Ecto neural progenitor cell (in vitro differentiated cells): Measurements from ENCODE around the gene SDK1.

Experiments used
- DNase-seq: peaks from one replicate; pipeline ENCODE4 v3.0.0-alpha.2; 2018; ENCODE audit warnings: low spot score

SDK1 gene

DNA sequence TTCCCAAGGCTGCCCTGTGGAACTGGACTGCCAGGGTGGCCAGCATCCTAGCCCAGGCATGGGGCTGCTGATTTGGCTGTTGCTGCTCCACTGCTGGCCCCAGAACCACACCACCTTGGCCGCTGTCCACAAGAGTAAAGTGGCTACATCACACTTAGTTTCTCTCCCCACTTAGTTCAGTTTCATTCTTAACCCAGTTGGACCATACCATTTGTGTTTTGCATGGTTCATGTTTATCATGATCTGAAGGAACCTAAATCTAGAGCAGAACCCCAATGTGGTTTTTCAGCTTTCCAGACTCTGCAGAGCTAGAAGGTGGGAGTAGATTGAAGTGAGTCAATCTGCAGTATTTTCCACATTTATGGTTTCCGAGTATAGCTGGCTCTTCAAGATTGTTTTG lies 32.8 kb downstream of the SDK1 start:
- no peak for DNase-seq

DNA sequence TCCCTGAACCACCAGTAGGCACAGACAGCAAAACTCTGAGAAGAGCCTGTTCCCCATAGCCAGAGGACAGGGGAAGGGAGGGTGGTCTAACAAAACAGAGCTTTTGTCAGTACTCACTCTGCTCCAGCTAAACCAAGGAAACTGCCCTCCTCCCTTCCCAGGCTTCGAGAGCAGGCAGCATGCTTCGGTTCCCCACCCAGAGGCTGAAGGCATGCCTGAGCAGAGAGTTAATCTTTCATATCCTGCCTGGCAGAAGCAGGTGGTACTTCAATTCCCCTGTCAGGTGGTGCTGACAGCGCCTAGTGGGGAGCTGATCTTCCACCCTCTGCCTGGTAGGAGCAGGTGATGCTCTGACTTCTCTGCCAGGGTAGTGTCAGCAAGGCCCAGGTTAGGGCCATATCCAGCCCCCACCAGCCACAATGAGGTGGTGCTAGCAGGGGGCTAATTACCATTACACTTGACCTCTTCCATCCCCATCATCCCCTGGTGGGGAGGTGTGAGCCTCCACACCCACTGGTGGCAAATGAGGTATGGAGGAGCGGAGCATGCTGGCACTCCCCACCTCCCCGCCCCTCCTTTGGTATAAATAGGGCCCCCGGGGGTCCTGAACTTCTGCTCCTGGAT lies 35.1 kb downstream of the SDK1 start:
- no peak for DNase-seq

DNA sequence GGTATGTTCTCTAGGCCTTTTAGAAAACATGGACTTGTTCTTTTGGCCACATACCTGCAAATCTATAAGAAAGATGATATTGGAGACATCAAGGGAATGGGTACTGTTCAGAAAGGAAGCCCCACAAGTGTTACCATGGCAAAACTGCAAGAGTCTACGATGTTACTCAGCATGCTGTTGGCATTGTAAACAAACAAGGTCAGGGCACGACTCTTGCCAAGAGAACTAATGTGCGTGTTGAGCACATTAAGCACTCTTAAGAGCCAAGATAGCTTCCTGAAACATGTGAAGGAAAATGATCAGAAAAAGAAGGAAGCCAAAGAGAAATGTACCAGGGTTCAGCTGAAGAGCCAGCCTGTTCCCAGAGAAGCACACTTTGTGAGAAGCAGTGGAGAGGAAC lies 37.1 kb downstream of the SDK1 start:
- DNase-seq, result no peak

DNA sequence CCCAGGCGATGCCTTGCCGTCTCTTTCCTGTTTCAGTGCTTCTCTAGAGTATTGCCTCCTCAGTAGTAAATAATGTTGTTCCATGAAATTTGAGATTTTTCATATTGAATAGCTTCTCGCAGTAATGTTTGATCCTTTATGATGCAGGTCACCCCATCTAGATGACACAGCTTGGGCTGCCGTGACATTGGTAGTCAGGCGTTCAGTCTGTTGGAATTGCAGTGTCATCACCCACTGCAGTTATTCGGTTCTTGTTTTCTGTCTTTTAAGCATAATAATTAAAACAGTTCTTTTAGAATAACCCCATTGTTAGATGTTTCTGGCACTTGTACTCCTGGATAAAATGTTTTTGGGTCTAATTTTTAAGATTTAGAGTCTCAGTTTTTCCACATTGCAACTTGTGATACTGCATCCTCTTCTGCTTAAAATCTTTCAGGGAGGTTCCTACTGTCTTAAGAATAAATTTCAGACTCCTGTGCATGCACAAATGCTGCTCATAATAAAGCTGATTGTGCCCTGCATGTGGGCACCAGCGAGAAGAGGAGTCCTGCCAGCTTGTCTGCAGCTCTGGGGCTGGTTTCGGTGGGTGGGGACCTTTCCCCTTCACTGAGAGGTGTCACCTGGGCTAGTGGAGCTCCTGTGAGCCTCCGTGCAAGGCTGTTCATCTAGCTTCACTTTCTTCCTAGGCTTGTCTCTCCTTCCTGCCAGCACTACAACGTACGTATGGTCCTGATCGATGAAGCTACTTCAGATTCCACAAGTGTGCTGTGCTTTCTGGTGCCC lies 44.8 kb downstream of the SDK1 start:
- DNase-seq, result no peak

- no peak for DNase-seq
These were observed 48.1 kb downstream of the SDK1 start for GRCh38 chr7:3349126-3349525.

DNA sequence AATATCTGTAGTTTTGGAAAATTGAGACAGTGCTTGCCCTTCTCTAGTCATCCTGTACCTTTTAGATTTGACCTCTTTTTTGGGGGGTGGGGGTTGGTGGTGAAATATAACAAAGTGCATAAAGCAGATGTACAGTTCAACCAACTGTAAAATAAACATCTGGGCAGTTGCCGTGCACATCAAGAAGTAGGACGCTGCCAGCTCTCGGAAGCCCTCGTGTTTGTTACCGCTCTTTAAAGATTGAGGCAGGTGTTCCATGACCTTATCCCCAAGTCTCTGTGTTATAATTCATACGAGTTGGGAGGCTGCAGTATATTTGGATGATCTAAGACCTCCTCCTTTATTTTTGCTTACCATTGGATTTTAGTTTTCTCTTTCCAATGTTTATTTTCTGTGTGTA lies 55.1 kb downstream of the SDK1 start:
- no peak for DNase-seq

DNA sequence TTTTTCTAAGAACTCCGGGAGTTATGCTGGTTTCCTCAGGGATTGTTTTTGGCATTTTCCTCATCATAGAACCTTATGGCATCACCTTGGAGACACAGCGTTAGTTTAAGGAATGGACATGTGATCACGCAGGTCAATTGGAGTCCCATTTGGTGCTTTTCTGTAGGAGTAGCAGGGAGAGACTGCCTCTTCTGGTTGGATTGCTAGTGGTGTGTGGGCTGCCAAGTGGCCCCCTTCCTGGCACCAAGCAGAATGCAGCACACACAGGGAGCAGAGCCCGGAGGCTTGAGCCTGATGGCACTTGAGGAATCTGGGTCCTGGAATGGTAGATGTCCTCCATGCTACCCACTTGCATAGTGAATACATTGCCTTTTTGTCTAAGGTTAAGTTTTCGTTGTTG lies 57.9 kb downstream of the SDK1 start:
- no peak for DNase-seq

DNA sequence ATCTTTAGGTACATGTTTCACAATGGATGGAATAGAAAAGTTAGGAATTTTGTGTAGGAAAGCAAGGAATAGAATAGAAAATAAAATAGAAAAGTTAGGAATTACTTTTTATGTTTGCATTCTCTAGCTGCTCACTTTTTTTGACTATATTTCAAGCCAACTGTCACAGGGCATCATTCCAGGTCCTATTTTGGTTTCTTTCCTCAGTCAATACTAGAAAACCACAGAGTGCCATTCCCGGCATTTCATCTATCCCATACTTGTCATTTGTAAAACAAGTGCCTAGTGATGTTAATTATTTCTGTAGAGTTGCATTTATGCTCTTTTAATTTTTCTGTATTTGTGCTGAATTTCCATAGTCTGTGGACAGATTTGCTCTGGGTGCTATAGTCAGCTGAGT lies 66.2 kb downstream of the SDK1 start:
- DNase-seq, result no peak

DNA sequence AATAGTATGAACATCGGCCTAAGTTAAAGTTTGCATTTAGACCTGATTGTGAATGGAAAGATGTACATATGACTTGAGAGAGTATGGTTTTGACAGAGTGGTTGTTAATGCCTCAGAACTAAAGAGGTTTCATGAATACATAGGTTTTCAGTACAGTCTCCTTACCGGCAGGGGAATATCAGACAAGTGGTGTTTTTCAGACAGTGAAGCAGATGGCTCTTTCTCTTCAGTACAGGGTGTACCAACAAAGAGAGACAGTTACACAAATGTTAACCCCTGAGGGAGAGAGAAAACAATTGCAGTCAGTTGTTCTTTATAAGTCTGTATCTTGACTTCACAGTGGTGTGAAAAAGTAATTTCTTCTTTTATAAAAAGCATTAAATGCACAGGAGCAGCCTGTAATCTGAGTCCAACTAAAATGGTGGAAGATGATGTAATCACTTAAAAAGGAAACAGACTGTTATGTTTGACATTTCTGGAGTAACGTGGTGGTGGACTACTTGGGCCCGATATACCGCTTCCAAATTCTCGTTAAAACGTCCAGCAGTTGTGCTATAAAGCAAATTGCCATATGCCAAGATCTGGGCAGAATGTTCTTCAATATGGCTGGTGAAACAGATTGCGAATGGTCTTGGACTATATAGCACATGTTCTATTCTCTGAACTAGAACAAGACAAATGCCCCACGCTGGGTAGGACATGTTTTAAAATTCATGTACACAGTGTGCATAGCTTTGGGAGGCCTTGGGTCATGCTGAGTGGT lies 69.2 kb downstream of the SDK1 start:
- no peak for DNase-seq

DNA sequence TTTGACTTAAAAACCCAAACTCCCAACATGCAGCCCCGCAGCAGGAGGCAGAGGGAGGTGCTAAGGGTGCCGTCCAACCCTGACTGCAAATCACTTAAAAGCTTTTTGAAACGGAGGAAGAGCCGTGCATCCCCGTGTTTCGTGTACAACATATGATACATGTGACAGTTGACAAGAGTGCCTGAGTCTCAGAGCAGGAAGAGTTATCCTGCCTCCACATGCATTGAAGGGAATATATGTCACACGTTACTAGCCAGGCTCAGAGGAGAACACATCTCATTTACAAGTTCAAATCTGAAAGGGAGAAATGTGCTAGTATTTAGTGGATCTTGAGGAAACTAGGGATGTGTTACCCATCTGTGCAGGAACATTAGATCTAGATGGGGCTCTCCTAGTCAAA lies 69.9 kb downstream of the SDK1 start:
- no peak for DNase-seq

- DNase-seq, result no peak
These were observed 70.5 kb downstream of the SDK1 start for GRCh38 chr7:3371601-3372000.

DNA sequence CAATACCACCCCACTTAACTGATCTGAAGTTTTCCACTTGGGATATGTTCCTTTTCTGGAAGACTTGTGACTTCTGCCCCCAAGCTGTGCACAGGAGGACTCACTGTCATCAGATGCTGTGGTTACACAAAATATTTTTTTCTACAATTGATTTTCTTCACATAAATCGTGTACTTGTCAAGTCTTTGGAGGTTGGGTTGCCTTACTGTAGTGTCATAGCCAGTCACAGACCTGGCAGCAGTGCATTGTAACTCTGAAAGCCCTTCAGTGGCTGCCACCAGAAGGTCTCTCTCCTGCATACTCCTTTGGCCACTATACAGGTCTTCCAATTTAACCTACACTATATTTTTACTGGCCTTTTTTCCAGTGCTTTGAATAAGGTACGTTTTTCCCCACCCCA lies 73.2 kb downstream of the SDK1 start:
- no peak for DNase-seq

DNA sequence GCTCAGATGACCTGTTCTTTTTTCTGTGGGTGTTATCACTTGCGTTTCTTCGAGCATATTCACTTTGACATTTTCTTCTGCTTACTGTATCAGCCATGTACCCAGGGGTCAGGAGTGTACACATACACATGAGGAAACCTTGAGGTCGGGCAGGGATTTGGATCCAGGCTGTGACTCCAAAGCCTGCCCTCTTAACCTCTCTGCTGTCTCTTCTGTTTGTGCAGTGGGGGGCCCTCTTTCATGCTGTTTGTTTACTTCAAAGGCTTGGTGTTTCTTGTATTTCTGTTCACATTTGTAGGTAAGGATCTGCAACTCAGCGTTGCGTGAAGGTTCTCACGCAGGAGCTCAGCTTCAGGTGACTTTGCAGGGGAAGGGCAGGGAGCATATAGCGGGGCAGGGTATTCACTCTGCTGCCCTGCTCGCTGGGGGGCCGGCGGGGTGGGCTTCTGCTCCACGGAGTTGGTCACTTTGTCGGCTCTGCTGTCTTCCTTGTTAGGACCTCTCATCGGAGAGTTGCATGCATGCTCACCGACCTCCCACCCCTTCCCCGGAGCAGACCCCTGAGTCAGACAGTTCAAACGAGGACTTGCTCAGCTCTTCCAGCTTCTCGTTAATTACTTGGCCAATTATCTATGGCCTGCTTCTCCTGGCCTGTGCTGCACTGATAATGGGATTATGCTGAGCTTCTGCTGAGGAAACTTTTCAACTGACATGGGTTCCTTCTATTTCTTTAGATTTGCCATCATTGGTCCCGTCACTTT lies 77.5 kb downstream of the SDK1 start:
- DNase-seq, result no peak

GRCh38 chr7:3380034-3380433 lies 79.0 kb downstream of the SDK1 start:
- DNase-seq, result no peak

- DNase-seq, result no peak
These were observed 80.0 kb downstream of the SDK1 start for GRCh38 chr7:3380886-3381685.

DNA sequence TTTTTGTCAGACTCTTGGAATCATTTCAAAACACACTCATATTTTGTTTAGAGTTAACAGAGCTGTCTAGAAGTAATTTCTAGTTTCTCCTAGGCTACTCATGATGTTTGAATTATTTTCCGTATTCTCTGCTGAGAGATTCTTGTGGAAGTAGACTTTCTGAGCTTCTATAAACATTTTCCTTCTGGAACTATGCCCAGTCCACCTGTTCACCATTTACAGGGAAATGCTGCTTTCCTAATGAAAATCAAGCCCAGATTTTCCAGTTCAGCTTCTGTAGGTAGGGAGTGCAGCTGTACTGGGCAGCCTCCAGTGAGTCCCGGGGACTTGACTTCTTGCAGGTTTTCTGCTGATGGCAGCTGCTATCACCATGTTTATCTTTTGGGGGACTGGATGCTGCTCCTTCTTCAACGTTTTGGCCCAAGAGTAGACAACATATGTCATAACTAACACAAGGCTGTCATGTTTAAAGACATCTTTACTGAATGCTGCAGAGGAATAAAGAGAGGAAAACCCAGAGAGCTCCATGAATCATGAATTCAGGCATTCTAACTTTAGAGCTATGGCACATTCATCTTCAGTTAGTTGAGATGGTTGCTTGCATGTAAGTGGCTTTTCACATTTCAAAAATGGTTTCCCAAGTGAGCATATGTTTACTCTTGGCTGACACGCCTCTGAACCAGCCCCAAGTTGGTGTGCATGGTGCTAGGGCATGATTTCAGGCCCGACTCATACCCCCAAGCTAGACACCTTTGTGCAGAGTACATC lies 85.6 kb downstream of the SDK1 start:
- DNase-seq, result no peak

DNA sequence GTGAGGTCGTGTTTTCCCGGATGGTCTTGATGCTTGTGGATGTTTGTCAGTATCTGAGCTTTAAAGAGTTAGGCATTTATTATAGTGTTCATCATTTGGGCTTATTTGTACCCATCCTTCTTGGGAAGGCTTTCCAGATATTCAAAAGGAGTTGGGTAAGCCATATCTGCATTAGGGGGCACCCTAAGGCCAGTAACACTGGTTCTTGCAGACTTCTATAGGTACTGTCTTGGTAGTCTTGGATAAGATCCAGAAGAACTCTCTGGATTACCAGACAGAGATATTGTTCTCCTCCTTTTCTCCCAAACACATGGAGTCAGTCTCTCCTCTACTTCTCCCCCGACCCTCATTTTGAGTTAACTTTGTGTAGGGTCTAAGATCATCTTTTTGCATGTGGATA lies 92.8 kb downstream of the SDK1 start:
- DNase-seq, result no peak

DNA sequence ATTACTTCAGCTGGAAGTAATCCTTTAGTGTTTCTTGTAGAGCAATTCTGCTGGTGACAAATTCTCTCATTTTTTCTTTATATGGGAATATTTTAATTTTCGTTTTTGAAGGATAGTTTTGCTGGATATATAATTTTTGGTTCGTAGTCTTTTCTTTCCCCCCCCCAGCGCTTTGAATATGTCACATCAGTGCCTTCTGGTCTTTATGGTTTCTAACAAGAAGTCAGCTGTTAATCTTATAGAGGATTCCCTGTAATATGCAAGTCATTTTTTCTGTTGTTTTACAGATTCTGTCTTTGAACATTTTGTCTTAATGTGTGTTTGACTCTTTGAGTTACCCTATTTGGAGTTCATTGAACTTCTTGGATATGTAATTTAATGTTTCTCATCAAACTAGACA lies 96.3 kb downstream of the SDK1 start:
- no peak for DNase-seq

GRCh38 chr7:3399858-3400257 lies 98.8 kb downstream of the SDK1 start:
- peak; percentile 60 for DNase-seq

DNA sequence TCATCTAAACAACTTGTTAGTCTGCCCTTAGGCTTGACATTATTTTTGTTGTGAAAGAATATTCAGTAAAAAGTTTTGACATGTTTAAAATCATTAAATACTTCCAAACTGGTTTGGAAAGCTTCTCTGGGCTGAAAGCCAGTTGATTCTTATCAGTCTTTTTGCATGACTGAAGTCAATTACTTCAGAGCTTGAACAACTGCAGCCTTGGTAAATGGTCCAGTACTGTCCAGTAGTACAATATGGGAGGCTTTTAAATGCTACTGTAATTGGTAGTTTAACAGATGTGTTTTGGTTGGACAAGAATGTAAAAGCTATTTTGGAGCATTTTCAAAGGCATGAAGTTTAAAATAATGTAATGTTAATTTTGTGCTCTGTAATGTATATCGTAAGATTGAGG lies 103.4 kb downstream of the SDK1 start:
- no peak for DNase-seq
